Tongue (tissue), 2 donors: ENCODE data around the gene INSC. TPM values are rescaled to one million over a fixed set of nuclear protein-coding genes. Genes with fewer than 3 reads are reported as not detected.

ENCODE experiments used
- DNase-seq: peaks from one replicate; pipeline ENCODE4 v3.0.0-alpha.2; 2015
- total RNA-seq: library from RNA; depleted of rRNA; stranded (reverse); fragments of >200 nt; gene quantifications from one replicate; pipeline ENCODE4 v1.2.3, GENCODE V29; 2014

Gene INSC
- total RNA-seq, 1 donor from 2014 or later: 3.8 TPM

- no peak for DNase-seq
Measured at GRCh38 chr11:15293975-15294620, 179.4 kb downstream of the INSC start.

- DNase-seq: no peak
Measured at GRCh38 chr11:15295695-15296094, 181.0 kb downstream of the INSC start.

Other genes with a start within 250 kb of the INSC start
- gene CYP2R1, start 222.7 kb upstream of the INSC start, total RNA-seq: 24.6 TPM
- gene CALCA, start 142.6 kb upstream of the INSC start, total RNA-seq: not detected
- gene CALCB, start 41.3 kb upstream of the INSC start, total RNA-seq: not detected